ENCODE results near the gene AHNAK. TPM values are rescaled to one million over a fixed set of nuclear protein-coding genes. Genes with fewer than 3 reads are reported as not detected.

Gene AHNAK
- polyA plus RNA-seq, 1 experiment: 145 TPM

DNA sequence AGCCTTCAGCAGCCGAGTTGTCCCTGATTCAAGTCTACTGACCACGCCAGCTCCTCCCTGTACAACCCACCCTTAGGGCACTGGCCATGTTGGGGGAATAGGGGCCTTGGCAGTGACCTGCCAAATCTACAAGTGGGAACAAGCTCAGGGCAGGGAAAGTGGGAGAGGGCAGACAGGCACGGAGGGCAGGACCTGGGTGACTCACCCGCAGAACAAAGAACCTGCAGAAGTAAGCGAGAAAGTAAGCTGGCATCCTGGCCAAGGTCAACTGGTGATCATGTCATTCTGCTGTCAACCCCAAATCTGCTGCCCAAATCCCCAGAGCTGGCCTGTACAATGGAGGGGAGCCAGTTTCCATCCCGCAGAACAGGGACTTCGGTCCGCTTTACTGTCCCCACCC is 135.6 kb downstream of the AHNAK start:
- Histone ChIP-seq H3K36me3 (ENCODE audit: control insufficient read depth, insufficient read depth, low read length) (no peaks in the 10 kb centered on the region), H3K27me3 (ENCODE audit: control insufficient read depth, insufficient read depth, low read length) (no peaks in the 10 kb centered on the region; the same call in none of the 2 replicates), H3K4me3 (ENCODE audit: low read depth, low read length) (no peak overlapping the region)
- no peak for DNase-seq (ENCODE audit: low read depth)
- TF ChIP-seq, protein P1, sequence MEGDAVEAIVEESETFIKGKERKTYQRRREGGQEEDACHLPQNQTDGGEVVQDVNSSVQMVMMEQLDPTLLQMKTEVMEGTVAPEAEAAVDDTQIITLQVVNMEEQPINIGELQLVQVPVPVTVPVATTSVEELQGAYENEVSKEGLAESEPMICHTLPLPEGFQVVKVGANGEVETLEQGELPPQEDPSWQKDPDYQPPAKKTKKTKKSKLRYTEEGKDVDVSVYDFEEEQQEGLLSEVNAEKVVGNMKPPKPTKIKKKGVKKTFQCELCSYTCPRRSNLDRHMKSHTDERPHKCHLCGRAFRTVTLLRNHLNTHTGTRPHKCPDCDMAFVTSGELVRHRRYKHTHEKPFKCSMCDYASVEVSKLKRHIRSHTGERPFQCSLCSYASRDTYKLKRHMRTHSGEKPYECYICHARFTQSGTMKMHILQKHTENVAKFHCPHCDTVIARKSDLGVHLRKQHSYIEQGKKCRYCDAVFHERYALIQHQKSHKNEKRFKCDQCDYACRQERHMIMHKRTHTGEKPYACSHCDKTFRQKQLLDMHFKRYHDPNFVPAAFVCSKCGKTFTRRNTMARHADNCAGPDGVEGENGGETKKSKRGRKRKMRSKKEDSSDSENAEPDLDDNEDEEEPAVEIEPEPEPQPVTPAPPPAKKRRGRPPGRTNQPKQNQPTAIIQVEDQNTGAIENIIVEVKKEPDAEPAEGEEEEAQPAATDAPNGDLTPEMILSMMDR (IDR thresholded peaks at IDR 0.05; ENCODE audit: insufficient read depth, low read depth, low read length): no peak
- ChIA-PET POLR2A (no interaction called here), CTCF (interaction anchor here (0.9 to 1.6 kb wide), 3 partner anchors 9 to 132 kb away, joined by 3 to 5 read pairs (median 4); no protein-coding TSS in a partner anchor)

DNA sequence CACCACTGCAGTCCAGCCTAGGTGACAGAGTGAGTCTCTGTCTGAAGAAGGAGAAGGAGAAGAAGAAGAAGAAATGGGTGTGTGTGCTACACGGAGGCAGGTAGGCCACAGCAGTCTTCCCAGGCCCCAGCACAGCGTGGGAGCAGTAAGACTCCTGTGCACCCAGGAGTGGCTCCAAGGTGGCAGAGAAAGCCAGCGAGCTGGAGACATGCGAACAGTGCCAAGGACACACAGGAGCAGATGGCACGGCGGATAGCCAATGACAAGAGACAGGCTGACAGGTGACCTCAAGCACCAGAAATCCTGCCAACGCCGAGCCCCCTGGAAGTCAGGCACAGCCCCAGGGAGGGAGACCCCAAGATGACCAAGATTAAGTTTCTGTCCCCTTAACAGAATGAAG is 136.8 kb downstream of the AHNAK start:
- no peaks in the 10 kb centered on the region; the same call in 1 of the 2 replicates for H3K27me3 ChIP-seq (ENCODE audit: control insufficient read depth, insufficient read depth, low read length)
- ChIA-PET CTCF (interaction anchor here (0.6 to 2.0 kb wide), 4 partner anchors 10 to 133 kb away, joined by 3 to 6 read pairs (median 4); no protein-coding TSS in a partner anchor), POLR2A (no interaction called here)
- TF ChIP-seq, protein P1 (IDR thresholded peaks at IDR 0.05; ENCODE audit: insufficient read depth, low read depth, low read length): no peak
- H3K4me3 ChIP-seq (ENCODE audit: low read depth, low read length): no peak overlapping the region
- H3K36me3 ChIP-seq (ENCODE audit: control insufficient read depth, insufficient read depth, low read length): no peaks in the 10 kb centered on the region
- DNase-seq (ENCODE audit: low read depth): no peak

GRCh38 chr11:62406034-62406433 is 140.6 kb downstream of the AHNAK start:
- no peak for DNase-seq (ENCODE audit: low read depth)
- ChIA-PET CTCF (interaction anchor here (0.5 to 1.8 kb wide), 5 partner anchors 10 to 154 kb away, joined by 3 to 7 read pairs (median 4); no protein-coding TSS in a partner anchor), POLR2A (no interaction called here)
- Histone ChIP-seq H3K36me3 (ENCODE audit: control insufficient read depth, insufficient read depth, low read length) (no peaks in the 10 kb centered on the region), H3K4me3 (ENCODE audit: low read depth, low read length) (no peak overlapping the region), H3K27me3 (ENCODE audit: control insufficient read depth, insufficient read depth, low read length) (no peaks in the 10 kb centered on the region)
- TF ChIP-seq, protein P1 (IDR thresholded peaks at IDR 0.05; ENCODE audit: insufficient read depth, low read depth, low read length): no peak

DNA sequence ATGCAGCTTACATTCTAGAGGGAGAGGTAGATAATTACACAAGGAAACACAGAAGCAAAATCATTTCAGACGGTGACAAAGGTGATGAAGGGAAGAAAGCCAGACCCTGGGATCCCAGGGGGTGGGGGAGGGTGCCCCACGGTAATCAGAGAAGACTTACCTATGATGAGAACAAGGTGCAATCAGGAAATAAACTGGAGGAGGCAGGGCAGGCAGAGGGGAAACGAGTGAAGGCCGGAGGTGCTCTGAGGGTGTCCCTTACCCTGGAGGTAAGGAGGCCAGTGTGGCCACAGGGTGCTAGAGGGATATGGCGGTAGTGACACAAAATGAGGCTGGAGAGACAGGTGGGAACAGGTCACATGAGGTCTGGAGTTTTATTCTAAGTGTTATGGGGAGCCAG is 141.7 kb downstream of the AHNAK start:
- ChIA-PET POLR2A (no interaction called here), CTCF (interaction anchor here (1.5 to 1.8 kb wide), 2 partner anchors 20 to 138 kb away, joined by 4 to 7 read pairs; no protein-coding TSS in a partner anchor)

GRCh38 chr11:62404435-62404834 is 142.2 kb downstream of the AHNAK start:
- no peaks in the 10 kb centered on the region for H3K27me3 ChIP-seq (ENCODE audit: control insufficient read depth, insufficient read depth, low read length)
- TF ChIP-seq, protein P1 (IDR thresholded peaks at IDR 0.05; ENCODE audit: insufficient read depth, low read depth, low read length): no peak
- no peak overlapping the region for H3K4me3 ChIP-seq (ENCODE audit: low read depth, low read length)
- ChIA-PET CTCF (interaction anchor here (1.5 to 1.8 kb wide), 2 partner anchors 20 to 139 kb away, joined by 4 to 7 read pairs; no protein-coding TSS in a partner anchor), POLR2A (no interaction called here)
- no peak for DNase-seq (ENCODE audit: low read depth)
- H3K36me3 ChIP-seq (ENCODE audit: control insufficient read depth, insufficient read depth, low read length): no peaks in the 10 kb centered on the region

More for the DNA sequence above, 141.7 kb downstream of the AHNAK start:
- H3K36me3 ChIP-seq (ENCODE audit: control insufficient read depth, insufficient read depth, low read length): no peaks in the 10 kb centered on the region
- no peak overlapping the region for H3K4me3 ChIP-seq (ENCODE audit: low read depth, low read length)
- DNase-seq (ENCODE audit: low read depth): no peak
- TF ChIP-seq, protein P1 (IDR thresholded peaks at IDR 0.05; ENCODE audit: insufficient read depth, low read depth, low read length): no peak
- no peaks in the 10 kb centered on the region for H3K27me3 ChIP-seq (ENCODE audit: control insufficient read depth, insufficient read depth, low read length)
